Kidney epithelial cell (primary cell): ENCODE data around the gene LYZL6. TPM values are rescaled to one million over a fixed set of nuclear protein-coding genes. Genes with fewer than 3 reads are reported as not detected.

Experiments used
- DNase-seq: peaks from one replicate; pipeline ENCODE4 v3.0.0-alpha.2; 2010; ENCODE audit warnings: low read depth
- H3K27me3 ChIP-seq: 2 replicates; pipeline ENCODE4 v1.6.0; 2011; ENCODE audit warnings: low read length; ENCODE audit not compliant: control insufficient read depth, insufficient read depth
- H3K36me3 ChIP-seq: 2 replicates; pipeline ENCODE4 v1.5.1; 2011; ENCODE audit warnings: low read length; ENCODE audit not compliant: control insufficient read depth, insufficient read depth
- H3K4me3 ChIP-seq: 2 replicates; pipeline ENCODE4 v1.5.1; 2011; ENCODE audit warnings: low read depth, mild to moderate bottlenecking, control low read depth, low read length
- total RNA-seq: library from RNA; depleted of rRNA; stranded (reverse); fragments of >200 nt; gene quantifications from 2 replicates; pipeline ENCODE4 v1.2.3, GENCODE V29; 2015
- TF ChIP-seq, protein P1 (sequence below): IDR thresholded peaks from 2 replicates; pipeline ENCODE4 v1.5.1; 2011; ENCODE audit warnings: mild to moderate bottlenecking, moderate library complexity, low read length, control low read depth, inconsistent platforms; ENCODE audit not compliant: insufficient read depth, poor library complexity, severe bottlenecking

LYZL6 gene
- total RNA-seq, 1 donor from 2014 or later = not detected

DNA sequence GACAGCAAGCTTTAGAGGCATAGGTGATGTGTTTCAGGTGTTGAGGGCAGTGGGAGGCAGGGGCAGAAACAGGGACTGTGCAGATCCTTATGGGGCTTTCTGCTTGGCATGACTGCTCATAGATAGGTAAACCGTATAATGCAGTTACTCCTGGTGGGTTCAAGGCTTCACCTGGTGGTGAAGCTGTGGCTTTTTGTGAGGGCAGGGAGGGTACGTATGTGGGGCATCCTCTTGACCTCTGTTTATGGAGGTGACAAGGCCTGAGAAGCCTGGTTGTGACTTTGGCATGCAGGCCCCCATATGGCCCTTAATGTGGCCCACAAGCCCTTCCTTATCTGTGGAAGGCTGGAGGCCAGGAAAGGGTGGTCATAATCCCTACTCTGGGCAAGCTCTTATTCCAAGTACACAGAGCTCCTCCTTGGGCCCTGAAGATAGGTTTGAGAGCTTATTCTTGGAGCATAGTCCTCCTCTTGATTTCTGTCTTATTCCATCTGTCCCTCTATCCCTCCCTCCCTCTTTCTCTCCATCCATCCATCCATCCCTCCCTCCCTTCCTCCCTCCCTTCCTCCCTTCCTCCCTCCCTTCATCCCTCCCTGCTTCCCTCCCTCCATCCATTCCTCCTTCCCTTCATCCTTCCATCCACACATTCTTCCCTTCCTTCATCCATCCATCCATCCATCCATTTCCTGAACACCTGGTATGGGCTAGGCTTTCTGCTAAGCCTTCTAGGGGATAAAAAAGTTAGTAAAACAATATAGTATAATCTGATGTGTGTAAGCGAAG, 39.1 kb upstream of the LYZL6 start:
- DNase-seq = no peak

DNA sequence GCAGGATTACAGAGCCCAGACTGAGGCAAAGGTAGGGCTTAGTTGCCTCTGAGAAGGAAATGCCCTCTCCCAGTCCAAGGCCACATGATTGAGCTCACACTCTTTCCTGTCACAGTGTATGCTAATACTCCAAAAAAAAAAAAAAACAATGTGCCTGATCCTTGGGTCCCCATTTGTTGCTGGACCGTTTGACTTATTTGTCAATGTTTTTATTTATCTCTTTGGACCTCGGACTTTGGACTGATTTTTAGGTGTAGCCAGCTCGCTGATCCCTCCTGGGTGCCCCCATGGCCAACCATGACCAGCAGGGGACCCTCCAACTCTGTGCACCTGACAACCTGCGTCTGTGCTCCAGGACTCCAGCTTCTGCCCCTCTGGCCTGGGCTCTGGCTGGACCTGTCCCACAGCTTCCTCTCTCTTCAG, 38.4 kb upstream of the LYZL6 start:
- Histone ChIP-seq H3K36me3 (no peaks in the 10 kb centered on the region), H3K27me3 (no peaks in the 10 kb centered on the region), H3K4me3 (no peak overlapping the region)
- TF ChIP-seq, protein P1, sequence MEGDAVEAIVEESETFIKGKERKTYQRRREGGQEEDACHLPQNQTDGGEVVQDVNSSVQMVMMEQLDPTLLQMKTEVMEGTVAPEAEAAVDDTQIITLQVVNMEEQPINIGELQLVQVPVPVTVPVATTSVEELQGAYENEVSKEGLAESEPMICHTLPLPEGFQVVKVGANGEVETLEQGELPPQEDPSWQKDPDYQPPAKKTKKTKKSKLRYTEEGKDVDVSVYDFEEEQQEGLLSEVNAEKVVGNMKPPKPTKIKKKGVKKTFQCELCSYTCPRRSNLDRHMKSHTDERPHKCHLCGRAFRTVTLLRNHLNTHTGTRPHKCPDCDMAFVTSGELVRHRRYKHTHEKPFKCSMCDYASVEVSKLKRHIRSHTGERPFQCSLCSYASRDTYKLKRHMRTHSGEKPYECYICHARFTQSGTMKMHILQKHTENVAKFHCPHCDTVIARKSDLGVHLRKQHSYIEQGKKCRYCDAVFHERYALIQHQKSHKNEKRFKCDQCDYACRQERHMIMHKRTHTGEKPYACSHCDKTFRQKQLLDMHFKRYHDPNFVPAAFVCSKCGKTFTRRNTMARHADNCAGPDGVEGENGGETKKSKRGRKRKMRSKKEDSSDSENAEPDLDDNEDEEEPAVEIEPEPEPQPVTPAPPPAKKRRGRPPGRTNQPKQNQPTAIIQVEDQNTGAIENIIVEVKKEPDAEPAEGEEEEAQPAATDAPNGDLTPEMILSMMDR = no peak
- no peak for DNase-seq

More for the DNA sequence above, 39.1 kb upstream of the LYZL6 start:
- H3K27me3 ChIP-seq = no peaks in the 10 kb centered on the region
- no peak overlapping the region for H3K4me3 ChIP-seq
- TF ChIP-seq, protein P1 = no peak
- H3K36me3 ChIP-seq = no peaks in the 10 kb centered on the region

DNA sequence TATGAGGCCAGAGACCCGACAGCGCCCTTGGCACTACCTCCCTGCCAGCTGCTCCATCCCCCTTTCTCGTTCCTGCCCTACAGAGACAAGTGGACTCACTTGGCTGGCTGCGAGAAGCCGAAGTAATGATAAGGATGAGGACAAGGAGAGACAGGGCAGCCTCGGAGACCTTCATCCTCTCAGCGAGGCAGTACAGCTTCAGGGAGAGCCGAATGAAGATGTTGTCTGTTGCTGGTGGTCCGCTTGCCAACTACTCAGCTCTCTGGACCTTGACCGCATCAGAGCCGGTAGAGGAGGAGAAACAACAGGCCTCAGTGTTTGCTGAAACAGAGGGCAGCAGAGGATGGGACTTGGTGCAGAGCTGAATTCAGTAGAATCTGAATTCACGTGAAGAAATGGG, 37.7 kb upstream of the LYZL6 start, which contains the start of gene CCL16:
Gene CCL16 (minus strand): TSS at position 252 of the 400 bp plus-strand sequence. CDS start 77 bp downstream, at position 175.
- TF ChIP-seq, protein P1 = no peak
- DNase-seq = no peak
- H3K4me3 ChIP-seq = no peak within 1 kb of the TSS
- no peaks in the 10 kb centered on the region for H3K27me3 ChIP-seq
- no peaks in the 10 kb centered on the region for H3K36me3 ChIP-seq

- no peaks in the 10 kb centered on the region for H3K36me3 ChIP-seq
- TF ChIP-seq, protein P1 = no peak
- no peak overlapping the region for H3K4me3 ChIP-seq
- DNase-seq = no peak
- no peaks in the 10 kb centered on the region for H3K27me3 ChIP-seq
Observed at GRCh38 chr17:35978346-35978745, 34.8 kb upstream of the LYZL6 start.

- Histone ChIP-seq H3K4me3 (no peak overlapping the region), H3K36me3 (no peaks in the 10 kb centered on the region), H3K27me3 (no peaks in the 10 kb centered on the region)
- DNase-seq = no peak
- TF ChIP-seq, protein P1 = no peak
Observed at GRCh38 chr17:35977509-35977908, 34.0 kb upstream of the LYZL6 start.
